Loucy (cell line): ENCODE data around the gene PID1.

ENCODE experiments used
- CTCF ChIP-seq: fragments of 200-600 bp; sonication (generic); conservative IDR thresholded peaks from 2 replicates; pipeline ENCODE4 v1.5.1; 2014; ENCODE audit warnings: mild to moderate bottlenecking, antibody characterized with exemption, low read length
- EZH2phosphoT487 ChIP-seq: fragments of 200-600 bp; IDR thresholded peaks from 2 replicates; pipeline ENCODE4 v1.6.1; 2018; ENCODE audit warnings: antibody characterized with exemption, mild to moderate bottlenecking, moderate library complexity, borderline replicate concordance

- no peak for TF ChIP-seq CTCF
- no peak for TF ChIP-seq EZH2phosphoT487
Observed at GRCh38 chr2:229057976-229058553, 213.0 kb downstream of the PID1 start.
